A673 (cell line): Measurements from ENCODE around the gene CTNNA1.

ENCODE experiments used
- CTCF ChIP-seq: fragments of 300-800, 200-600 bp; sonication (generic); conservative IDR thresholded peaks from 2 replicates; pipeline ENCODE4 v1.5.1; 2017; ENCODE audit warnings: low read depth, mild to moderate bottlenecking, antibody characterized with exemption, low read length, moderate library complexity, mixed read lengths
- EZH2 ChIP-seq: fragments of 200-600 bp; sonication (generic); IDR thresholded peaks from 2 replicates; pipeline ENCODE4 v1.6.1; 2017; ENCODE audit warnings: borderline replicate concordance, low read depth, mild to moderate bottlenecking, mixed read lengths, antibody characterized with exemption, low read length; ENCODE audit not compliant: poor library complexity, severe bottlenecking

- TF ChIP-seq CTCF (no peak), EZH2 (no peak)
Measured at GRCh38 chr5:138720840-138721239, 32.4 kb upstream of the CTNNA1 start.
